Aorta (tissue), 5 donors: ENCODE measurements around the gene PRKRIP1. TPM values are rescaled to one million over a fixed set of nuclear protein-coding genes. Genes with fewer than 3 reads are reported as not detected.
A peak's percentile ranks its signal among the peaks of the same experiment; 100 is the strongest.

Experiments
- ATAC-seq: fragments of 200-7000 bp; cut with Tn5 transposase; one replicate; pipeline ENCODE4 v1.9.1; 2022; ENCODE audit warnings: moderate library complexity; ENCODE audit not compliant: low FRiP score
- DNase-seq, 2 donors: peaks; one replicate each; pipeline ENCODE4 v3.0.0-alpha.2; 2020
- H3K27ac ChIP-seq, 2 donors: one replicate each; pipeline ENCODE4 v1.5.1; 2013; ENCODE audit warnings: low read length in 2 of 2, mild to moderate bottlenecking in 2 of 2, moderate library complexity in 2 of 2, control low read depth in 1 of 2, inconsistent platforms in 1 of 2, low read depth in 1 of 2
- H3K27me3 ChIP-seq, 2 donors: one replicate each; pipeline ENCODE4 v1.6.1; 2013; ENCODE audit warnings: control low read depth in 1 of 2, low read length in 1 of 2, mild to moderate bottlenecking in 1 of 2, moderate library complexity in 1 of 2; ENCODE audit not compliant: insufficient read depth in 2 of 2, control insufficient read depth in 1 of 2
- H3K36me3 ChIP-seq, 2 donors: one replicate each; pipeline ENCODE4 v1.6.1; 2013; ENCODE audit warnings: control low read depth in 1 of 2, low read length in 1 of 2, mild to moderate bottlenecking in 1 of 2; ENCODE audit not compliant: insufficient read depth in 2 of 2, control insufficient read depth in 1 of 2
- H3K4me1 ChIP-seq, 2 donors: one replicate each; pipeline ENCODE4 v1.6.1; 2013; ENCODE audit warnings: low read length in 2 of 2, control low read depth in 1 of 2, mild to moderate bottlenecking in 1 of 2, moderate library complexity in 1 of 2; ENCODE audit not compliant: insufficient read depth in 2 of 2, control insufficient read depth in 1 of 2
- H3K4me3 ChIP-seq, 2 donors: one replicate each; pipeline ENCODE4 v1.5.1; 2013; ENCODE audit warnings: low read length in 2 of 2, control low read depth in 1 of 2, mild to moderate bottlenecking in 1 of 2
- H3K9me3 ChIP-seq: one replicate; pipeline ENCODE4 v1.6.1; 2013; ENCODE audit warnings: mild to moderate bottlenecking, low read length; ENCODE audit not compliant: control insufficient read depth
- WGBS, 2 donors: extraction: QIAGEN DNeasy Blood & Tissue Kit; methylation state at CpG; one replicate each; pipeline ENCODE4 v1.1.7; 2013; 5-methylcytosine and 5-hydroxymethylcytosine counted together
- intact Hi-C, 2 donors: fragments of 100-400 bp; cut with DNase I; formaldehyde crosslinking; loops; one replicate each; pipeline versions ENCODE4 v1.14.2 to v1.15.0; 2022
- polyA plus RNA-seq, 2 donors: library from polyadenylated mRNA; stranded (reverse); fragments of 200-250 nt; gene quantifications; one replicate each; pipeline ENCODE4 v1.2.3, GENCODE V29; 2013
- total RNA-seq, 2 donors: library from RNA; stranded (reverse); fragmentation: NEBNext Ultra II Directional; extraction: Animal tissue kit (Norgen Biotek cat#: 25700); gene quantifications; one replicate each; pipeline ENCODE4 v1.2.1, GENCODE V29; 2021
- donor health status: healthy with polysubstance abuse.
- donor health status: Bipolar disorder and iron deficiency.
- donor health status: DM: no; HTN: no; CAD: no.
- donor health status: DM: no; HTN: no; CAD: no.
- donor health status: DM: yes; HTN: yes; CAD: no.

Gene PRKRIP1
- total and polyA plus RNA-seq, 4 donors = 14.9 to 66.5 (median 22.5) TPM

GRCh38 chr7:102467581-102468477 is 71.7 kb downstream of the PRKRIP1 start:
- Histone ChIP-seq H3K27ac (no peak overlapping the region), H3K9me3 (no peaks in the 10 kb centered on the region), H3K27me3 (no peaks in the 10 kb centered on the region), H3K36me3 (no peaks in the 10 kb centered on the region), H3K4me3 (no peak overlapping the region), H3K4me1 (no peaks in the 10 kb centered on the region)
- ATAC-seq = no peak
- intact Hi-C loops = no loop called here
- 86 to 92% methylated on average over 24 of the region's 24 CpGs for WGBS, 2 donors
- DNase-seq = peak; percentile 46 to 65

DNA sequence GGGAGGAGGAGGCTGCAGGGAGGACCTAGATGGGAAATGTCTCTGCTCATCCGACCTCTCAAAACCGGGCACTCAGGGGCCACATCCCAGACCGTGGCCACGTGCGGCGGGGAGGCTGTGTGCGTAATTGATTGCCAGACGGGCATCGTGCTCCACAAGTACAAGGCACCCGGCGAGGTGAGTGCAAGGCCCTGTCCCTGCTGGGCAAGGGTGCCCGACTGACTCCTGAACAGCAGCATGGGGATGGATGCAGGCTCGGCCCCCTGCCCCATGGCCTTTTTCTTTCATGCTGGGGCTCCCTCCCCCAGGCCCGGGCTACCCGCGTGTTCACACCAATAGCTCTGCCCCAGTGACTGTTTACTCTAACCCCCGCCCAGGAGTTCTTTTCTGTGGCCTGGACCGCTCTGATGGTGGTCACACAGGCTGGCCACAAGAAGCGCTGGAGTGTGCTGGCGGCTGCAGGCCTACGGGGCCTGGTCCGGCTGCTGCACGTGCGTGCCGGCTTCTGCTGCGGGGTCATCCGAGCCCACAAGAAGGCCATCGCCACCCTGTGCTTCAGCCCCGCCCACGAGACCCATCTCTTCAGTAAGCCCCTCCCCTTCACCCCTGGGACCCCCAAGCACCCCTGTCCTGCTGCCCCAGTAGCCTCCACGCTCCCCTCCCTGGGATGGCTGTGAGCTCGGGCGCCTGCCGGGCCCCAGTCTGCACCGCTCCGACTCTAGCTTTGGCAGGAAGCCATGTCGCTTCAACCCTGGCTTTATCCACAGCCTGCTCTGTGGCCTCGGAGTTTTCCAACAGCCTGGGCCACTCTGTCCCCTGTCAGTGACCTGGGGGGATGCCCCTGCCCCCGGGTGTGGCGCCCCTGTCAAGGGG is 72.6 kb downstream of the PRKRIP1 start:
- DNase-seq = peak; percentile 47 to 76
- Histone ChIP-seq H3K4me3 (no peak overlapping the region), H3K4me1 (no peaks in the 10 kb centered on the region), H3K36me3 (no peaks in the 10 kb centered on the region), H3K9me3 (no peaks in the 10 kb centered on the region), H3K27me3 (no peaks in the 10 kb centered on the region), H3K27ac (no peak overlapping the region)
- no peak for ATAC-seq
- intact Hi-C loops = no loop called here
- 84 to 87% methylated on average over 40 of the region's 40 CpGs for WGBS, 2 donors

GRCh38 chr7:102469351-102469971 is 73.3 kb downstream of the PRKRIP1 start:
- Histone ChIP-seq H3K4me3 (no peak overlapping the region), H3K27ac (no peak overlapping the region), H3K36me3 (no peaks in the 10 kb centered on the region), H3K4me1 (no peaks in the 10 kb centered on the region), H3K9me3 (no peaks in the 10 kb centered on the region), H3K27me3 (no peaks in the 10 kb centered on the region)
- no peak for ATAC-seq
- intact Hi-C loops = no loop called here
- peak; percentile 27 to 60 for DNase-seq
- WGBS, 2 donors = 83 to 85% methylated on average over 20 to 24 of the region's 24 CpGs

DNA sequence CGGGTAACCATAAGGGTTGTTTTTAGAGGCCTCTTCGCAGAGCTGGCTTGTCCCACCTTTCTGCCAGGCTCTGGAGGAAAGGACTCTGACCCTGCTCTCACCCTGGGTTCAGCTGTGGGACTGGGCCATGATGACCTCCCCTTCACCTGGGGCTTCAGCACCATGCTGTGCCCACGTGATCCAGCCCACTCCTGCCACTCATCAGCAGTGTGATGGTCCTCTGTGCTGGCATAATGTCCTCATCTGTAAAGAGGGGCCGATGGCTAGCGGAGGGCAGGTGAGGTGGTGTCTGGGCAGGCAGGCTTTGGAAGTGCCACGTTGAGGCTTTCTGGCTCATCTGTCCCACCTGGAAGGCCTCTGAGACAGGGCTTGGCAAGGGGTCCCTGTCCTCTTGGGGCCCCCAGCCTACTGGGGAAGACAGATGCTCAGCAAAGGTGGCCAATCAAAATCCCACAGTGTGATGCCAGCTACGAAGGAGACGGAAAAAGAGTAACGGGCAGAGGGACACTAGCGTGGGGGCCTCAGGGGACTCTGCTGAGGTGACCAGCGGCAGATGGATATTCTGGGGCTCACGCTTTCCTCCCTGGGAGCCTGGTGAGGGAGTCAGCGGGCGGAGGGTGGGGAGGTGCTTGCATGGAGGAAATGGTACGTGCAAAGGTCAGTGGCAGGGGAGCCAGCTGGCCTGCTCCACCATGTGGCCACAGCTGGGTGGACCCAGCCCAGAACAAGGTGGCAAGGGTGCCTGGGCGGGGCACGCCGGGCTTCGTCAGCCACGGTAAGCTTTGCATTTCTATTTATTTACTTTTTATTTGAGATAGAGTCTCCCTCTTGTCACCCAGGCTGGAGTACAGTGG is 74.0 kb downstream of the PRKRIP1 start:
- DNase-seq = peak; percentile 42 to 68
- WGBS, 2 donors = 77 to 79% methylated on average over 20 of the region's 20 CpGs

DNA sequence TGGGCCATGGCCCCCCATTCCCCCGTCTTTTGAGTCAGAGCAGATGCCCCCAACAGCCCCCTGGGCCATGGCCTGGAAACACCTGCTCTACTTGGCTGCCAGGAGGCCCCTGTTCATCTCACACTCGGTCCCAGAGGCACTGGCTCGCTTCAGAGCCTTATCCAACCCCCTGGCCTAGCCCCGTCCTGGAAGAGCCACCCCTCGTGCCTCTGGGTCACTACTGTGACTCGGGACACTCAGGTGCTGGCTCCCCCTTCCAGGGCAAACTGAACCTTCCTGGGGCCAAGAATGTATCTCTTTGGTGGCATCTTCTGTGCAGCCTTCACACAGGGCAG is 75.6 kb downstream of the PRKRIP1 start:
- intact Hi-C loops = no loop called here
- Histone ChIP-seq H3K36me3 (no peaks in the 10 kb centered on the region), H3K27ac (no peak overlapping the region), H3K27me3 (no peaks in the 10 kb centered on the region), H3K9me3 (no peaks in the 10 kb centered on the region), H3K4me3 (no peak overlapping the region), H3K4me1 (no peaks in the 10 kb centered on the region)
- ATAC-seq = no peak
- 78 to 81% methylated on average over 6 of the region's 6 CpGs for WGBS, 2 donors
- DNase-seq = peak; percentile 24 to 65

More for the DNA sequence above, 74.0 kb downstream of the PRKRIP1 start:
- intact Hi-C loops = no loop called here
- Histone ChIP-seq H3K27me3 (no peaks in the 10 kb centered on the region), H3K36me3 (no peaks in the 10 kb centered on the region), H3K4me3 (no peak overlapping the region), H3K4me1 (no peaks in the 10 kb centered on the region), H3K27ac (no peak overlapping the region), H3K9me3 (no peaks in the 10 kb centered on the region)
- ATAC-seq = no peak

DNA sequence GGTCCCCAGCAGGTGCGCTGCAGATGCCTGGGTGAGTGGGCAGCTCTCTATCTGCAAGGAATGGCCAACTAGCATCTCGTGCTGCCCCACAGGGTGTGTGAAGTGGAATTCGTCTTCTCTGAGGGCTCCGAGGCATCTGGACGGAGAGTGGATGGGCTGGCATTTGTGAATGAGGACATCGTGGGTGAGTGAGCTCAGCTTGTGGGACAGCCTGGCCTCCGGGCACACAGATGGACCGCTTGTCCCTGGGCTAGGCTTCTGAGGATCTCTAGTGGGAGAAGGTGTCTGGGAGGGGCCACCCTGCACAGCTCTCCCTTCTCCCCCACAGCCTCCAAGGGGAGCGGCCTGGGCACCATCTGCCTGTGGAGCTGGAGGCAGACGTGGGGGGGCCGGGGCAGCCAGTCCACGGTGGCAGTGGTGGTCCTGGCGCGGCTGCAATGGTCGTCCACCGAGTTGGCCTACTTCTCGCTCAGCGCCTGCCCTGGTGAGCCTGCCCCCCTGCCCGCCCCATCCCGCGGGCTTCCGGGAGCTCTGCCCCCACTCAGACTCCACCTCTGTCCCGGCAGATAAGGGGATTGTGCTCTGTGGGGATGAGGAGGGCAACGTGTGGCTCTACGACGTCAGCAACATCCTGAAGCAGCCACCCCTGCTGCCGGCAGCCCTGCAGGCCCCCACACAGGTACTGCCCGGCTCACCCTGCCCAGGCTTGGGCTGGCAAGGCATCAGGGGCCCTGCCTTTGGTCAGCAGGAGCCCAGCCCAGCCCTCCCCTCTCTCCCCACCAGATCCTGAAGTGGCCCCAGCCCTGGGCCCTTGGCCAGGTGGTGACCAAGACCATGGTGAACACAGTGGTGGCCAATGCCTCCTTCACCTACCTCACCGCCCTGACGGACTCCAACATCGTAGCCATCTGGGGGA is 76.2 kb downstream of the PRKRIP1 start:
- intact Hi-C loops = no loop called here
- Histone ChIP-seq H3K4me1 (no peaks in the 10 kb centered on the region), H3K4me3 (no peak overlapping the region), H3K36me3 (no peaks in the 10 kb centered on the region), H3K27ac (no peak overlapping the region), H3K27me3 (no peaks in the 10 kb centered on the region), H3K9me3 (no peaks in the 10 kb centered on the region)
- peak; percentile 38 to 73 for DNase-seq
- ATAC-seq = no peak
- WGBS, 2 donors = 67 to 73% methylated on average over 31 of the region's 31 CpGs

GRCh38 chr7:102473271-102473991 is 77.3 kb downstream of the PRKRIP1 start:
- Histone ChIP-seq H3K27me3 (no peaks in the 10 kb centered on the region), H3K4me3 (no peak overlapping the region), H3K27ac (no peak overlapping the region), H3K4me1 (no peaks in the 10 kb centered on the region), H3K36me3 (no peaks in the 10 kb centered on the region), H3K9me3 (no peaks in the 10 kb centered on the region)
- WGBS, 2 donors = 77 to 79% methylated on average over 22 to 23 of the region's 23 CpGs
- ATAC-seq (no peak), DNase-seq (peak; percentile 43 to 73)
- intact Hi-C loops = no loop called here
